GM10248 (cell line): ENCODE data around the gene RETREG2.

ENCODE experiments used
- CTCF ChIA-PET: fragments of 300-600 bp; sonication (Branson Sonifier 250); formaldehyde crosslinking; extraction: SDS; loops from one replicate; lab custom pipeline; 2021; ENCODE audit warnings: antibody characterized with exemption; lab: Yijun Ruan, JAX
- POLR2A ChIA-PET: fragments of 350-650 bp; sonication (Branson Sonifier 250); formaldehyde crosslinking; extraction: SDS; loops from one replicate; lab custom pipeline; 2020; ENCODE audit warnings: antibody characterized with exemption; lab: Yijun Ruan, JAX
- DNase-seq: peaks from one replicate; pipeline ENCODE4 v3.0.0; 2012; ENCODE audit errors: extremely low spot score
- TF ChIP-seq, protein P1 (sequence below): IDR thresholded peaks from 2 replicates; pipeline ENCODE4 v1.5.1; 2012; ENCODE audit warnings: mild to moderate bottlenecking, low read depth; ENCODE audit errors: extremely low read depth, missing control alignments, control extremely low read depth

Gene RETREG2

DNA sequence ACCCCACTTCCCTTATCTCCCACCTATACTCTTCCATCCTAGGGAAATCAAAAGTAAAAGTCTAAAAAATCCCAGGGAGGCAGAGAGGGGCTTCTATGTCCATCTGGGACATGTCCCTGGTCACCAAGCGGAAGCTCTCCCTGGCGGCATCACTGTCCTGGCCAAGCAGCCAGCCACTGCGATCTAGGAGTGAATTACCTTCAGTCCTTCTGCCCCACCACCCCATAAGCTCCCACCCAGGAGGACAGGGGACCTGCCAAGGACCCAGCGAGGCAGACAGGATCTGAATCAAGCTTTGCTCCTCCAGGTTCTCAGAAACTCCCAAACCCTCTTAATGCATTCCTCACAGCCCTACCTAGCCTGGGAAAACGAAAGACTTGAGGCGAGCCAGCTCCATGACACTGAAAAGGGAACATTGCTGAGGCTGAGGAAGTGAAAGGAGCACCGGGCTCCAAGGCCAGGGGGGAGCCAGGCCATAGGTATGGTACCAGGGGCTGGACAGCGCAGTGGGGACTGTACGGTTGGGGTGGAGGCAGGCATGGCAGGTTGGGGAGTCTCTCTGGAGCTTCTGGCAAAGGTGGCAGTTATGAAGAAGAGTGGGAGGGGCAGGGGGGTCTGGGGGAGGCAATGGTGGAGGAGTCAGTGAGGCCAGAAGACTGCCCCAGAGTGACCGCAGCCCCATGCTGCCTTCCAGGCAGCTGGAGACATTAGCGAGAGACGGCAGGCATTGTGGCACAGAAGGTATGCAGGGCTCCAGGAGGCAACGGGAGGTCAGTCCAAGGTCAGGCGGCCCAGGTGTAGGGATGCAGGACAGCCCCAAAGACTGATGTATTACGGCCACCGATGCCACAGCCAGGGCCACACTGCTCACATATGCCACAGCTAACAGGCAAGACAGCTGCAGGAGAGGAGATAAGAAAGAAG, 5.6 kb upstream of the RETREG2 start:
- no peak for DNase-seq
- TF ChIP-seq, protein P1, sequence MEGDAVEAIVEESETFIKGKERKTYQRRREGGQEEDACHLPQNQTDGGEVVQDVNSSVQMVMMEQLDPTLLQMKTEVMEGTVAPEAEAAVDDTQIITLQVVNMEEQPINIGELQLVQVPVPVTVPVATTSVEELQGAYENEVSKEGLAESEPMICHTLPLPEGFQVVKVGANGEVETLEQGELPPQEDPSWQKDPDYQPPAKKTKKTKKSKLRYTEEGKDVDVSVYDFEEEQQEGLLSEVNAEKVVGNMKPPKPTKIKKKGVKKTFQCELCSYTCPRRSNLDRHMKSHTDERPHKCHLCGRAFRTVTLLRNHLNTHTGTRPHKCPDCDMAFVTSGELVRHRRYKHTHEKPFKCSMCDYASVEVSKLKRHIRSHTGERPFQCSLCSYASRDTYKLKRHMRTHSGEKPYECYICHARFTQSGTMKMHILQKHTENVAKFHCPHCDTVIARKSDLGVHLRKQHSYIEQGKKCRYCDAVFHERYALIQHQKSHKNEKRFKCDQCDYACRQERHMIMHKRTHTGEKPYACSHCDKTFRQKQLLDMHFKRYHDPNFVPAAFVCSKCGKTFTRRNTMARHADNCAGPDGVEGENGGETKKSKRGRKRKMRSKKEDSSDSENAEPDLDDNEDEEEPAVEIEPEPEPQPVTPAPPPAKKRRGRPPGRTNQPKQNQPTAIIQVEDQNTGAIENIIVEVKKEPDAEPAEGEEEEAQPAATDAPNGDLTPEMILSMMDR: no peak
- CTCF ChIA-PET: interaction anchor here (0.7 to 8.6 kb wide), 14 partner anchors 9 to 296 kb away, joined by 3 to 164 read pairs (median 5); partner anchors contain the start of genes DNAJB2, NHEJ1 and TUBA4B
- POLR2A ChIA-PET: interaction anchor here (0.9 to 1.1 kb wide), 2 partner anchors 47 to 112 kb away, joined by 3 to 4 read pairs; no protein-coding TSS in a partner anchor

DNA sequence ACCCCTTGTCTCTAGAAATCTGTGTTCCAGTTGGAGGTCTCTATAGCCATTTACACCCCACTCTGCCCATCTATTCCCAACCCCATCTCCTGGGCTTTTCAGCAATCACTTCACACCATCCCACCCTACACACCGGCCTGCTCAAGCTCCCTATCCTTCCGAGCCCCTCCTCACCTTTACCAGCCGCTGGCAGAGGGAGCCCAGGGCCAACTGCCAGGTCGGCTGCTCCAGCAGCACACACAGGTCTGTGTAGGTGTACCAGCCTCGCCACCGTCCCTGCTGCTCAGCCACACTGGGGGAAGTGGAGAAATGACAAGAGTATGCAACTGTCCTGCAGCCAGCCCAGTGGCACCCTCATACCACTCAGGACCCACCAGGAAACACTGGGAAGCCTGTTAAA, 4.9 kb upstream of the RETREG2 start:
- ChIA-PET CTCF (interaction anchor here (1.1 to 8.6 kb wide), 9 partner anchors 10 to 297 kb away, joined by 3 to 164 read pairs (median 8); partner anchors contain the start of genes DNAJB2 and NHEJ1), POLR2A (no interaction called here)
- TF ChIP-seq, protein P1: no peak
- no peak for DNase-seq

DNA sequence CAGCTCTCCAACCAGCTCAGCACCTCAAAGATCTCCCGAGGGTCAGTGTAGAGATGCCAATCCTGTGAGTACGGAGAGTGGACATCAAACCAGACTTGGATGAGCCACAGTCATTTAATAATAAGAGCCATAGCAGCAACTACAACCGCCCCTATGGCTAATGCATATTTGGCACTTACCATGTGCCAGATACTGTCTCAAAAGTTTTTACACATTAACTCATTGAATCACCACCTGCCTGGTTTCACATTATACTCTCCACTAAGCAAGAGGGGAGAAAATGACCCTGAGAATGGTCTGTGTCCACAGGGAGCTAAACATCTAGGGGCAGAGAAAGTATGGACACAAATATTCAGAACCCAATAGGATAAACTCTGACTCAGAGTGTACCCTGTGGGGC, 3.9 kb upstream of the RETREG2 start:
- ChIA-PET CTCF (interaction anchor here (1.0 to 8.6 kb wide), 9 partner anchors 8 to 276 kb away, joined by 3 to 164 read pairs (median 8); partner anchors contain the start of genes DNAJB2 and NHEJ1), POLR2A (interaction anchor here (0.8 kb wide), 1 partner anchor 105 kb away, joined by 7 read pairs; the partner anchor contains the start of gene DNAJB2)
- DNase-seq: no peak
- TF ChIP-seq, protein P1: no peak

DNA sequence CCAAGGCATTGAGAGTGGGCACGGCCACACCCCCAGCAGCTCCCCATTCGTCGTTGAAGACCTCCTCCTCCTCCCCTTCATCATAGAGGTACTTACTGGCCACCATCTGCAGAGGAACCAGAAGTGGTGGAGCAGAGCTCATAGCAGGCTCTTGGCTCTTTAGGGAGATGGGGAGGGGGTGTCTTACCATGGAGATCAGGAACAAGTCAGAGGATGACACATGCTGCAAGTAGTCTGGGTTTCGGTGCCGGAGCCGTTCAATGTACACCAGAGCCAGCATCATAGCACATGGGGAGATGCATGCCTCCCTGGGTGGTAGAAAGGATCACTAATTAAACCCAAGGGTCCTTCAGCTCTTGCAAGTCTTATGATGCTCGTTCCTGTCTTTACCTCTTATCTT, 3.3 kb upstream of the RETREG2 start:
- POLR2A ChIA-PET: interaction anchor here (0.6 kb wide), 1 partner anchor 10 kb away, joined by 3 read pairs; no protein-coding TSS in a partner anchor

DNA sequence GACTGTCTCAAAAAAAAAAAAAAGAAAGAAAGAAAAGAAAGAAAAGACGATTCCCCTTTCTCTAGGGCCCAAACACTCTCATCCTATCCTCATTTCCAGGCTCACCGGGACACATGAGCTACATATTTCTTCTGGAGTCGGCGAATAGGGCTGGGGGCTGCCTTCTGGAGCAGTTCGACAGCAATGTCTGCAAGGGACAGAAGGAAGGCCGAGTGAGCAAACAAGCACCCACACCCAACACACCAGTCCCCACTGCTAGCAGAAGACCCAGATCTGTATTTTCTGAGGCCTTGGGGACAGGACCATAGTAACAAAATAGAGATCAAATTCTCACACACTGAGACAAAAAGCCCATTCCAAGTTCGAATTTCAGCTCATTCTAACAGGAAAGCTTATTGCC, 2.6 kb upstream of the RETREG2 start:
- ChIA-PET POLR2A (interaction anchor here (0.7 to 1.7 kb wide), 3 partner anchors 31 to 116 kb away, joined by 3 to 12 read pairs (median 3); partner anchors contain the start of gene ZFAND2B), CTCF (interaction anchor here (0.9 to 8.6 kb wide), 13 partner anchors 9 to 299 kb away, joined by 3 to 164 read pairs (median 4); partner anchors contain the start of genes NHEJ1 and ZFAND2B)
- TF ChIP-seq, protein P1: no peak
- no peak for DNase-seq

More for the DNA sequence above, 3.3 kb upstream of the RETREG2 start:
- no peak for DNase-seq
- CTCF ChIA-PET: interaction anchor here (1.0 to 8.6 kb wide), 10 partner anchors 8 to 298 kb away, joined by 3 to 164 read pairs (median 6); partner anchors contain the start of genes NHEJ1 and ZFAND2B
- TF ChIP-seq, protein P1: no peak
